ENCODE data around the gene GFRA1. TPM values are rescaled to one million over a fixed set of nuclear protein-coding genes. Genes with fewer than 3 reads are reported as not detected.

Gene GFRA1
- total and polyA plus RNA-seq, 10 donors: 0.52 to 36.5 (median 4.5) TPM

DNA sequence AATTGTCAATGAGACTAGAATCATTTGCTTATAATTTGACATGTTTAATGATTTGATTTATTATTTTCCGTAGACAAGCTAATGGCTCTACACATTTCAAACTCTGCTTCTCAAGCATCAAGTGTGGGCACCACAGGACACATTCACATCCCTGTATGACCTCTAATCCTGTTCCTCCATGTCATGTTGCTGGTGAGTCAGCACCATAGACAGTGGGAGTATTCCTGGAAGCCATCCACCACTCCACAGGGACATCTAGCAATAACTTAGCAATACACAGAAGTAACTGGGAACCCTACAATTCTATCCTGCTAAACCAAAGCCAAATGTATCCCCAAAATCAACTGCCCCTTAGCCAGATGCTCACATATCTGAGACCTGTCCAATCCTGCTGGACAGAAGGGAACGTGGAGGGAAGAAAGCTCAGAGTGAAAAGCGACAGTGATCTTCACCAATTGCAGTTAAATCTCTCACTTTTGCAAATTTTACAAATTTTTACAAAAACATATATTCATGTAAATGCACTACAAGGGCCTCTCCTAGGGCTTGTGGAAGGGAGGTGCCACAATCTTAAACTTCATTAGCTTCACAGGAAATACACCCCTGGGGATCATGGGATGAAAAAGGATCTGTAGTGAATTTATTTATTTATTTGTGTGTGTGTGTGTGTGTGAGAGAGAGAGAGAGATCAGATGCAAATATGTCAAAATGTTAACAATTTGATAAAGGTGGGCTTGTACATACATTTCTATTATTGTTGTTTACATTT is 126.5 kb downstream of the GFRA1 start:
- no peaks in the 10 kb centered on the region for H3K36me3 ChIP-seq
- no peaks in the 10 kb centered on the region for H3K9me3 ChIP-seq
- no peaks in the 10 kb centered on the region for H3K27me3 ChIP-seq (replicated peaks in 1 of 7)
- TF ChIP-seq POLR2AphosphoS5 (IDR thresholded peaks at IDR 0.05) (no peak), POLR2A (IDR thresholded peaks at IDR 0.05) (no peak), CTCF (IDR thresholded peaks at IDR 0.05 in 8 of 11, conservative IDR thresholded peaks at IDR 0.05 in 3 of 11) (no peak)
- intact Hi-C loops (cut with DNase I; ENCODE audit: low total_unique reads): no loop called here
- DNase-seq: no peak
- no peak overlapping the region for H3K27ac ChIP-seq
- no peaks in the 10 kb centered on the region for H3K4me1 ChIP-seq
- H3K4me3 ChIP-seq: no peak overlapping the region
- 76 to 93% (median 88%) methylated on average over 3 of the region's 3 CpGs for WGBS, 5 donors

DNA sequence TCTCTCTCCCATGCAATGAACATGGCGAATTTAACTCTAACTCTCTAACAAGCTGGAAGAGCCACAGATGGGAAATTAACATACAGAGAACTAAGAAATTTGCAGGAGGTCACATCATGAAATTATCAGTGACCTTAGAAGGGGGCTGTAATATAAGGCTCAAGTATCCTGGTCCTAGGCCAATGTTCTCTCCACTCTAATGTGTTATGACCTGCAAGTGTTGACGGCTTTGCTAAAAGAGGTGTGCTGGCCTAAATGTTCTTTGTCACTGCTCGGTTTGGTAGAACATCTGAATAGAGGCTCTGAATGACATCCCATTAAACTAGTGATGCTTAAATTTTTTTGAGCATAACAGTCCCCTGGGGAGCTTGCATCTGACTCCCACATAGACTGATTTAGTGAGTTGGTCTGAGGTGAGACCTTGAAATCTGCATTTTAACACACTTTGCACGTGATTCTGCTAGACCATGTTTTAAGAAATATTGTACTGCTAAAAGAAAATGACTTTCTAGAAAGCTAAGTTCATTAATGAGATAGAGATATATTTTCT is 129.3 kb downstream of the GFRA1 start:
- H3K36me3 ChIP-seq: no peaks in the 10 kb centered on the region
- no peak overlapping the region for H3K27ac ChIP-seq
- TF ChIP-seq CTCF (IDR thresholded peaks at IDR 0.05 in 8 of 11, conservative IDR thresholded peaks at IDR 0.05 in 3 of 11): no peak
- TF ChIP-seq POLR2AphosphoS5 (IDR thresholded peaks at IDR 0.05): no peak
- TF ChIP-seq POLR2A (IDR thresholded peaks at IDR 0.05): no peak
- intact Hi-C loops (cut with DNase I; ENCODE audit: low total_unique reads): no loop called here
- no peak overlapping the region for H3K4me3 ChIP-seq
- H3K27me3 ChIP-seq (replicated peaks in 1 of 7): no peaks in the 10 kb centered on the region
- WGBS, 5 donors: 82 to 89% (median 85%) methylated on average over 4 of the region's 4 CpGs
- H3K4me1 ChIP-seq: no peaks in the 10 kb centered on the region
- DNase-seq: no peak
- no peaks in the 10 kb centered on the region for H3K9me3 ChIP-seq

GRCh38 chr10:116141855-116142254 is 131.2 kb downstream of the GFRA1 start:
- TF ChIP-seq POLR2AphosphoS5 (IDR thresholded peaks at IDR 0.05): no peak
- TF ChIP-seq CTCF (IDR thresholded peaks at IDR 0.05 in 8 of 11, conservative IDR thresholded peaks at IDR 0.05 in 3 of 11): no peak
- no peak for TF ChIP-seq POLR2A (IDR thresholded peaks at IDR 0.05)
- Histone ChIP-seq H3K9me3 (no peaks in the 10 kb centered on the region), H3K4me1 (no peaks in the 10 kb centered on the region), H3K27ac (no peak overlapping the region), H3K27me3 (replicated peaks in 1 of 7) (no peaks in the 10 kb centered on the region), H3K4me3 (no peak overlapping the region), H3K36me3 (no peaks in the 10 kb centered on the region)
- WGBS, 5 donors: 72 to 94% (median 85%) methylated on average over 5 of the region's 5 CpGs
- intact Hi-C loops (cut with DNase I; ENCODE audit: low total_unique reads): no loop called here
- no peak for DNase-seq

DNA sequence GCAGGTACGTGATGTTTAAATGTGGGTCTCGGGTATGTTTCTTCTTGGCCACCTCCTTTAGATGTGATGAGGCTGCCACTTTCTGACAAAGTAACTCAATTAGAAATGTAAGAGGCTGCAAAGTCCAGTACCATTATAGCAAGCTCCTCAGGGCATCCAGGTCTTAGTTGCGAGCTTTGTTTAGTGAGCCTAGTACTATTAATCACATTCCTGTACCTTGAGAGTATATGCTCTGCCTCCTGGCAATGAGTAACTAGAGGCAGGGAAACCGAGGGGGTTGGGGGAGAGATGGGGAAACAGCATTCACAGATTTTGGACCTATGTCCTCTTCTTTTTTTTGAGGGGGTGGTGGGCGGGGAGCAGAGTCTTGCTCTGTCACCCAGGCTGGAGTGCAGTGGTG is 131.8 kb downstream of the GFRA1 start:
- intact Hi-C loops (cut with DNase I; ENCODE audit: low total_unique reads): no loop called here
- no peak for TF ChIP-seq POLR2A (IDR thresholded peaks at IDR 0.05)

More for the DNA sequence above, 131.8 kb downstream of the GFRA1 start:
- DNase-seq: no peak
- WGBS, 5 donors: 78 to 89% (median 80%) methylated on average over 4 to 5 of the region's 5 CpGs
- no peaks in the 10 kb centered on the region for H3K36me3 ChIP-seq
- H3K27ac ChIP-seq: no peak overlapping the region
- H3K9me3 ChIP-seq: no peaks in the 10 kb centered on the region
- no peaks in the 10 kb centered on the region for H3K27me3 ChIP-seq (replicated peaks in 1 of 7)
- H3K4me1 ChIP-seq: no peaks in the 10 kb centered on the region
- H3K4me3 ChIP-seq: no peak overlapping the region

Data from spleen (tissue), 11 donors.